Loucy (cell line): ENCODE data around the gene PRXL2B.

Experiments
- CTCF ChIP-seq: fragments of 200-600 bp; sonication (generic); conservative IDR thresholded peaks from 2 replicates; pipeline ENCODE4 v1.5.1; 2014; ENCODE audit warnings: mild to moderate bottlenecking, antibody characterized with exemption, low read length
- EZH2phosphoT487 ChIP-seq: fragments of 200-600 bp; IDR thresholded peaks from 2 replicates; pipeline ENCODE4 v1.6.1; 2018; ENCODE audit warnings: antibody characterized with exemption, mild to moderate bottlenecking, moderate library complexity, borderline replicate concordance

- TF ChIP-seq CTCF: no peak
- no peak for TF ChIP-seq EZH2phosphoT487
Observed at GRCh38 chr1:2555634-2556276, 30.8 kb upstream of the PRXL2B start.
